Activated CD8-positive, alpha-beta memory T cell treated with anti-CD3 and anti-CD28 coated beads for 36 hours (primary cell): ENCODE data around the gene CFAP100. TPM values are rescaled to one million over a fixed set of nuclear protein-coding genes. Genes with fewer than 3 reads are reported as not detected.

Experiments
- CTCF ChIA-PET: fragments of 350-600 bp; sonication (Branson Sonifier 250); formaldehyde crosslinking; loops from one replicate; lab custom pipeline; 2021; ENCODE audit warnings: antibody characterized with exemption; lab: Charles Lee
- POLR2A ChIA-PET: fragments of 350-600 bp; sonication (Branson Sonifier 250); formaldehyde crosslinking; loops from one replicate; lab custom pipeline; 2021; ENCODE audit warnings: antibody characterized with exemption; lab: Charles Lee
- total RNA-seq, 2 experiments: library from RNA; stranded (reverse); gene quantifications; one replicate each; pipeline ENCODE4 v1.2.3, GENCODE V29; 2021

Gene CFAP100
- total RNA-seq, 2 experiments from 2014 or later, result not detected

DNA sequence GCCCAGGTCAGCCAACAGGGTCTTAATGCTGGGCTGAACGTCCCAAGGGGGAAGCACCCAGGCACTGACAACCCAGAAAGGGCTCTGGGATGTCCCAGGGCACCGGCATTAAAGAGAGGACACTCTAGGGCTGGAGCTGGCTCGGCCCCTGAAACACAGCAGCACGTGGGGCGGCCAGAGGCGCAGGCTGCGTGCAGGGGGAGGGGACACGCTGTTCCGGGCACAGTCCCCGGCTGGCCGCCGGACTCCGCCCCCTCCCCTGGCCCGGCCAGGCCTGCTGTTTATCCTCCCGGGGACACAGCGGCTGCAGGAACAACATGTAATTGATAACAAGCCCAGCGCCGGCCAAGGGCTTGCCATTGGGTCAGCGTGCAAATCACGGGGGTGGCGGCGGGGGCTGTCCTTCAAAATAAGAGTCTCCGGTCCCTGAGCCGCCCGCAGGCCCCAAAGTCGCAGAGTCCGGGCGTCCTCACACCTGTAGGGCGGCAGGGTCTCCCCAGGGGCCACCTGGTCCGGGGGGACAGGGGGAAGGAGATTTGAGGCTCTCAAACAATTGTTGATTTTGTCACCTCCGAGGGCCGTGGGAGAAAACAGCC lies 38.8 kb upstream of the CFAP100 start:
- ChIA-PET CTCF (no interaction called here), POLR2A (no interaction called here)

DNA sequence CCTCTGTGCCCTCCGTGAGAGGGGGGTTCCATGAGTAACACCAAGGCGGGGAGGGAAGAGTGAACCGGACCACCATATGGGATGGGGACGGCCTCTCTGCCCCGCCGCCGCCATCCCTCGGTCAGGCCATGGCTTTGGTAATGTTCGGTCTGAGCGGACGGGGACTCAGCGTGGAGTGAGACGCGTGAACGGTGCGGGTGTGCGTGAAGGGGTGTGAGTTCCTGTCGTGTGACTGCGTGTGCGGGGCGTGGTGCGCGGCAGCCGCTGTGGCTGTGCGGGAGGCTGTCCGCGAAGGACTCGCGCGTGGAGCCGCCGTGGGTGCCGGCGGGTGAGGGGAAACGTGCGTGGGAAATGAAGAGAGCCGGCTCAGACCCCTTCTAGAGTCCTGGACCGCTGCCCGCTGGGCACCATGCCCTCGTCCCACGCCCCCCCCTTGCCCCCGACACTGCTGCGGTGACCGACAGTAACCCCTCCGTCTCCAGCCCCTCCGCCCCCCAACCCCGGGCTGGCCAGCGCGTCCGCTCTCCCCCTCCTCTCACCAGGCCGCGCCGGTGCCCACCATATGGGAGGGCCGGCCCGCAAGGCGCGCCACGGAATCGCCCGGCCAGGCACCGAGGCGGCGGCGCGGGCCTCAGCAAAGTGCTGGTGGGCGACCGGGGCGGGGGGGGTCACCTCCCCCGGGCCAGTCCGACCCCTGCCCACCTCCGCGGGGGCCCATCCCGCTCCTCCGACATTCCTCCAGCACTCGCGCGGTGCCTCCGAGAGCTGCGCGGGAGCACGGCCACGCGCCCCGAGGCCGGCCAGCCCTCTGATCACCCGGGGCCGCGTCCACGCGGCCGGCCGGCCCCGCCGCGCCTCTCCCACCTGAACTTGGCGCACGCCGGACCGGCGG lies 38.1 kb upstream of the CFAP100 start:
- ChIA-PET CTCF (no interaction called here), POLR2A (no interaction called here)

DNA sequence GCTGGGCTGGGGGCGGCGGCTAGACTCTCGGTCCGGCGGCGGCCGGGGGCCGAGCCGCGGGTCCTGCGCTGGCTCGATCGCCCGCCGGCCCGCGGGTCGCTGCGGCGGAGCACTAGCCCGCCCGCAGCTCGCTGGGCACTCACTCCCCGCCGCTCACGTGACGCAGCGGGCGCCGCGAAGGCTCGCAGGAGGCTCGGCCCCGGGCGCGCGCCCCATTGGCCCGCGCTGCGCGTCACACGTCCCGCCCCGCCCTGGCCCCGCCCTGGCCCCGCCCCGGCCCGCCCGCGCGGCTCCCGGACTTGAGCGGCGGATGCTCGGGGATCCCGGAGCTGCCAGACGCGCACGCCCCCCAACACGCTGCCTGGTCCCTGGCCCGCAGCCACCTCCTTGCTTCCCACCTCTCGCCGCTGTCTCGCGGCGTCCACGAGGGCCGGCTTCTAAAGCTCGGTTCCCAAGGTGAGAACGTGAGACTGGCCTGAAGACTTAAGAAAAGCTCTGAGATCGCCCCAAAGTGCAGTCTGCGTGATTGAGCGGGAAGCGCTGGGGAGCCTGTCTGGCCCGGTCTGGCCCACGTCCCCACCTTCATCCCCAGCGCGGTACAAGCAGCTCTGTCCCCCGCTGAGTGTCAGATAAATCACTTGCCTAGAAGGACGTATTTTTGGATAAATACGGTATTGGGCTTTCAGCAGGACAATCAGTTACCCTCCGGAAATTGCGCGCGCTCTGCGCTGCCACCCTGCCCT lies 37.2 kb upstream of the CFAP100 start, which contains the start of gene KLF15:
KLF15 (minus strand) TSS at position 114 of the 743 bp plus-strand sequence. CDS start 4,486 bp downstream, outside the sequence.
- ChIA-PET CTCF (interaction anchor here (0.7 kb wide), 1 partner anchor 298 kb away, joined by 3 read pairs; no protein-coding TSS in a partner anchor), POLR2A (no interaction called here)

DNA sequence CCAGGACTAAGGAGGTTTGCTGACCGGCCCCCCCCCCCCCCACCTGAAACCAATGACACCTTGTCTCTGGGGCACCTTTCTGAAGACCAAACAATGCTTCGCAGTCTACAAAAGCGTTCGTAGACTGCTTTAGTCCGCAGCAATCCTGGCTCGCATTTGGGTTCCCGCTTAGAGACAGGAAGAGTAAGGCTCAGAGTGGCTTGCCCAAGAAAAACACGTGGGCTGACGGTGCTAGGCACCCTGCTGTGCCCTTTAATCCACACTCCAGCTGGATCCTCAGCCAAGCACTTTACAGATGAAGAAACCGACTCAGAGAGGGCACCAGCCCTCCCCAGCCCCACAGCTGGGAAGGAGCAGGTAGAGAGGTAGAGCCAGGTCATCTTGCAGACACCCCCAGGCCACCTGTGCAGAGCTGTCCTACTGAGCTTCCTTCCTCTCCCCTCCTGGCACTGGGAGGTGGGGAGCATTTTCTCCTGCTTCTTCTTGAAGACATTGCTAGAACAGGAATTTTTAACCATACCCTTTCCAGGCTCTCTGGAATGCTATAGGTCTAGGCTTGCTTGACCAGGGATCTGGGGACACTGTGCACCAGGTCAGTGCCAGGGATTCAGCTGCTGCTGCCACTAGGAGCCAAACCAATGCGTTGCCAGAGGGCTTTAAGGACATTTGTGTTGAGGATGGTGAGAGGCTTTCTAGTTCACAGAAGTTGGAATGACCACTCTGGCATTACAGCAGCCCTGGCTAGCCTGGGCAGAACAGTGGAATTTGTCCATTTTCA lies 36.5 kb upstream of the CFAP100 start:
- POLR2A ChIA-PET, result no interaction called here
- CTCF ChIA-PET, result interaction anchor here (0.6 to 0.7 kb wide), 2 partner anchors 299 to 932 kb away, joined by 3 read pairs; no protein-coding TSS in a partner anchor

DNA sequence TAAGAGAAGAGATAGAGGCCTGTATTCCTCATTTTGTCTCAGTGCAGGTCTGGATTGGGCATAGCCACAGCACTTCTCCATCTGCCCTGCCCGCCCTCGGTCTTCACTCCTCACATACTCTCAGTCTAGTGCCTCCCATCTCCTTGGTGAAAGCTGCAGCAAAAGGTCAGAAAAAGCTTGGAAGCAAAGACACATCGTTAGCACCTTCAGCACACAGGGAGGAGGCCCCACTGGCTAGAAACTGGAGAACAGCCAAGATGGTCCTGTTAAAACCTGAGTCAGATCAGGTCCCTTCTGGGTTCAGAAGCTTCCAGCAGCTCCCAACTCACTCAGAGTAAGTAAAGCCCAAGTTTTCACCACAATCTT lies 35.9 kb upstream of the CFAP100 start:
- CTCF ChIA-PET, result no interaction called here
- POLR2A ChIA-PET, result no interaction called here

DNA sequence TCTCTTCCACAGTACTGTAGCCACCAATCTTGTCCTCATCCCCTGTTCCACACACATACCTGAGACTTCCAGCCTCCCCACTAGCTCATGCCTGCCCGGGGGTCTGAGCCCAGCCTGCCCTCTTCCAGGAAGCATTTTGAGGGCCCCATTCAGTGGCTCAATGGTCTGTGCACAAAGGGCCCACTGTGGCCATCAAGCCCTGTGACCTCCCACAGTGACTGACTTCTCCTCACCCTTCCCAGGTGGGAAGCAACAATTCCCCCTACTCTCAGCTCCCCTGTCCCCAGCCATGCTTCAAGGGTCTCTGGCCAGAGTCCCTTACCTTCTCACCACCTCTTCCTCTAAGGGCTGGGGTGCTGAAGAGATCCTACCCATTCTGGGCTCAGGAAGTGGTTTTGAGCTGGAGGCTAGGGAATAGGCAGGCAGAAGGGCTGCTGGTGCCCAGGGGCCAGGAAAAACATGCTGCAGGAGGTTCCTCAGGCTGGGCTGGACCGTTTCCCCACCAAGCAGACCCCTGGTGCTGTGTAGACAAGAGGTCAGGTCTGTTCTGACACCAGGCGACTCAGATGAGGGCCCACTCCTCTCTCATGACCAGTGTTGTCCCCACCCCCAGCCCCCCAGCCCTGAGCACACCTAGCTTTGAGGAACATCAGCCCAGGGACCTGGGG lies 34.5 kb upstream of the CFAP100 start:
- ChIA-PET POLR2A (no interaction called here), CTCF (no interaction called here)

DNA sequence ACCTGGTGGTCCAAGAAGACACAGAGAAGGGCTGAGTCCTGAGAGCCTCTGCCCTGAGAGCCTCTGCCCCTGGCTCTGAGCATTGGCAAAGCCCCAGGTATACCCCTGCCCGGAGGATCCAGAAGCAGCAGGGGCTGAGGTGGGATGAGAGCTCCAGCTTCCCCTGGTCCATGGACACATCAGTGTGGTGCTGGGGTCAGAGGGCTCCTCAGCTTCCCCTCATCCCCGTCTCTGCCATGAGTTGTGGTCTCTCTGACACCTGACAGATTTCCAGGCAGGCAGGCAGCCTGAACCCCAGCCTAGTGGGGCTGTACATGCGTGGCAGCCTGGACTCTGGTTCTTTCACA lies 34.0 kb upstream of the CFAP100 start:
- ChIA-PET CTCF (no interaction called here), POLR2A (no interaction called here)

DNA sequence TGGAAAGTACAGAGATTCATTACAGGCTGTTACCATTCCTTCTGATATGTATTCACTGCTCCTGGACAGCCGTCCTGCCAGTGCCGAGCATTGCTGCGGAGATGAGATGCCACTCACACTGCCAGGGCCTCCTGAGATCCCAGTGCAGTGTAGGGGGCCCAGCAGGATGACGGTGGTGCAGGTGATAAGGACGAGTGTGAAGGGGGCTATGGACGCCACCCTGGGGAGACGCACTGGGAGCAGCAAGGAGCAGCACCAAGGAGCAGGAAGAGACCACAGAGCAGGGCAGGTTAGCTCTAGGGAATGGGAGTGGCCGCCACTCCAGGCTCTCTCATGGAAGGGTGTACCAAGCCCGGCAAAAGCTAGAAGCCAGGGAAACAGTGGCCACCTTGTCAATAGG lies 33.5 kb upstream of the CFAP100 start:
- CTCF ChIA-PET, result interaction anchor here (0.7 kb wide), 1 partner anchor 13 kb away, joined by 3 read pairs; no protein-coding TSS in a partner anchor
- POLR2A ChIA-PET, result no interaction called here

DNA sequence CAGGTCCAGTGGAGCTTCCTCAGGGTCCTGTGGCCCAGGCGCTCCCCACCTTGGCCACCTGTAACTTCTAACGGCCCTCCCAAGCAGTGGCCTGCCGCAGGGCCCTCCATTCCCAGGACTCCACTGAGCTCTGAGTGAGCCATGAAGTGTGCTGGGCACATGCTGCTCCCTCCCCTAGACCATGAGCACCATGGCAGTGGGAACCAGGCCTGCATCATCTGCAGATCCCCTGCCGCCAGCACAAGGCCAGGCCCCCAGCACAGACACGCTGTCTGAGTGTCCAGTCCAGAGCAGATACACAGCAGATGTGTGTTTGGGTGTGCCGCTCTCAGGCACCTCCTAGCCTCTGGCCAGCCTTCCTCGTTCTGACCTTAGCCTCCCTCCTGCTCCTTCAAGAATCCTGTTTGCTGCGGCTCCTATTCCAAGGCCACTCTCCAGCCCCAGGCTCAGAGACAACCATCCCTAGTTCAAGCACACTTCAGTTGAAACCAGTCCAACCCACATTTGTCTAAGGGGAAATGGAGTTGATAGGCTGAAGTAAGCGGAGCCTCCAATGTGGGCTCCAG lies 30.5 kb upstream of the CFAP100 start:
- ChIA-PET POLR2A (no interaction called here), CTCF (no interaction called here)

DNA sequence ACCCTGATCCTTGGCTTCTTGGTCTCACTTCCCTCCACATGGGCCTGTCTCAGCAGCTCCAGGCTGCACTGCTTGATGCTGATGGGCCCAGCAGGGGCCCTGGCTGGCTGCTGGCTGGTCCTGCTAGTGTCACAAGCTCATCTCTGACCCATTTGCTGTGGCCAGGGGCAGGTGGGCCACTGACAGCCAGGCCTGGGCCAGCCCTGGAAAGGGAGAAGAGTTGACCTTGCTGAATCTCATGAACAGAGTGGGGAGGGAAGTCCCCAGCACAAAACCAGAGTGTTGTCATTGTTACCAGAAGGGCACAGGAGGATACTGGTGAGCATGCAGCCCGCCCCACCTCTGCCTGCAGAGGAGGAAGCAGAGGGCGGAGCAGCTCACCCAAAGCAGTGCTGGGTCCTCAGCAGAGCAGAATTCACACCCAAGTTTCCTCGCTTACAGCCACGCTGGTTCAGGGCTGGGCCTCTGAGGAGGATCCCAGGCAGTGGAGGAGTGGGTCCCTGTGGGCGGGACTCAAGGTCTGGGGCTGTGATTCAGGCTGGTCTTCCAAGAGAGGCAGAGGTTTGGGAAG lies 29.9 kb upstream of the CFAP100 start:
- ChIA-PET POLR2A (no interaction called here), CTCF (no interaction called here)

DNA sequence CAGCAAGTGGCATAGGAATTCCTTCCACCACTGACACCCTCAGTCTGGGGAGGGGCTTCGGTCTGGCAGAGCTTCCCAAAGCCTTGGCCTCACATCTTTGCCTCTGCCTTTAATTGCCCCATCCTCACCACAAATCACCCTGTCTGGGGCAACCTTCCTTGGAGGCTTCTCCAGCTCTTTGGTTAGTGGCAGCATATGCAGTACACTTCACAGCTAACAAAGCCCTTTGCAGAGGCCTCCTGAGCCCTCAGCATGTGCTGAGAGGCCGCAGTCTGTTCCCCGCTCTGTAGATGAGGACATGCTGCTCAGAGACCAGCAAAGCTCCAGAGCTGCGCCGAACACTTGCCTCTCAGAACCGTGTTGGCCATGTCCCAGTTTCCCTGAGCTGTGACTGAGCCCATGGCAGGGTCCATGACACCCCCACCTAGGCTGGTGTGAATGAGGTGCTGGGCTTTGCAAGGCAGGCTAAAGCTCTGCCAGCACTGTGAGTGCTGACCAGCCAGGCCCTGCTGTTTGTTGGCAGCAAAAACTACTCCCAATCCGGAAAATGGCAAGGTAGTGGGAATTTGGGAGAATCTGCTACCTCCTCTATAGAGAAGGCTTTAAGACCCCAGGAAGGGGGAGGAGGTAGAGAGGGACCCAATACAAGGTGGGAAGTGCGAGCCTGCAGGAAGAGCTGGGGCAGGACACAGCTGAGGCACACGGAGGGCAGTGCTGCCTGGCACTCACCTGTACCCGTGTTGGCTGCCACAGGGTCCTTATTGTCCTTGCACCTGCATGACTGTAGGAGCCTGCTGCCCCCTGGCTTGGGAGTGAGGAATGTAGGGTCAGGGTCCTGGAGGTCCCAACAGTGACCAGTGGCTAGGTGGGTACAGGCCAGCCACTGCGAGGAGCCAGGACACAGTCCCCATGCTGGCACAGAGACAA lies 29.1 kb upstream of the CFAP100 start:
- POLR2A ChIA-PET, result no interaction called here
- CTCF ChIA-PET, result no interaction called here

DNA sequence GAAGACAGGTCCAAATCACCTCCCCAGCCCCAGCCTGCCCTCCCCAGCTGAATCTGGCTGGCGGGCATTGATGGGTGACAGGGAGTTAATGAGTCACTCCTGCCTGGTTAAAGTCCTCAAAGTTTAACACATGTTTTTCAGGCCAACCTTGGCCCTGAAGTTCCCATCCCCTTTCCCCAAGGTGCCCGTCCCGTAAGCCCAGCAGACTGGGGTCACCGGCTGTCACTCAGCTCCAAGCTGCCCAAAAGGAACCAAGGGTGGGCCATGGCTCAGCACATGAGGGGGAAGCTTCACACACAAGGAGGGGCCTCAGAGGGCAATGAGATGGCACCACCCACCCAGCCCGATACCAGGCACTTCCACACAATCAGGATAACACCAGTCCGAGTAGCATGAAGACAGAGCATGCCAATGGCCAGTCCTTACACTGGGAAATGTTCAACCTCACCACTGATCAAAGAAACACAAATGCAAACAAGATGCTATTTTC lies 27.3 kb upstream of the CFAP100 start:
- CTCF ChIA-PET, result no interaction called here
- POLR2A ChIA-PET, result no interaction called here

DNA sequence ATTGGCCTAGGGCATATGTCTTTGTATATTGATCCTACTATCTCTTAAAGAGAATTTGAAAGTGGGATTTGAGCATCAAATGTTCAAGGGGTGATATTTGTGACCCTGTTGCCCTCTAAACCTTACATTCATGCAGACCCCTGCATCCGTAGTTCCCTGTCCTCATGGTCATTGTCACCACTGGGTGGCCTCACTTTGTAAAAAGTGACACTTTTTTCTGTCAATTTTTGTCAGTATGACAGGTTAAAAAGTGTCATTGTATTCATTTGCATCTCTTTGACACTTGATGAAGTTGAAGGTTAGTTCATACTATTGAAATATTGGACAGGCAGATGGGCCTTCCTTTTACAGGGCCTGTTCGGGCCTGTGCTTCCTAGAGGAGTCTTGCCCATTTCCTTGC lies 25.2 kb upstream of the CFAP100 start:
- POLR2A ChIA-PET, result no interaction called here
- CTCF ChIA-PET, result no interaction called here

DNA sequence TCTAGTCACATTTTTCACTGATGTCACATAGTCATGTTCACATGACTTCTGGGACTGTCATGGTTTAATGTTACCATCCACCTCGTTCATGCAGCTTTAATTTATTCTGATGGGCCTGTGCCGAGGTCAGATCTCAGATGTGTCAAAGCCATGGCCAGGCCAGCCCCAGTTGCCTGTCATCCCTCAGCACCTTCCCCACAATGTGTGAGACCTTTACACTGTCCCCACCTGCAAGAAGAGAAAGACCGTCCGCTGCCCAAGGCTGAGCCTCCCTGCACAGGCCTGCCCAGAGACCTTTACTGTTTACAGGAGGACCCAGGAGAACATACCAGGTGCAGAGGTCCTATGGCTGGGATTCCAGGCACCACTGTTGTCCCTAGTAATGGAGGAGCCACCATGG lies 24.7 kb upstream of the CFAP100 start:
- ChIA-PET POLR2A (no interaction called here), CTCF (no interaction called here)

DNA sequence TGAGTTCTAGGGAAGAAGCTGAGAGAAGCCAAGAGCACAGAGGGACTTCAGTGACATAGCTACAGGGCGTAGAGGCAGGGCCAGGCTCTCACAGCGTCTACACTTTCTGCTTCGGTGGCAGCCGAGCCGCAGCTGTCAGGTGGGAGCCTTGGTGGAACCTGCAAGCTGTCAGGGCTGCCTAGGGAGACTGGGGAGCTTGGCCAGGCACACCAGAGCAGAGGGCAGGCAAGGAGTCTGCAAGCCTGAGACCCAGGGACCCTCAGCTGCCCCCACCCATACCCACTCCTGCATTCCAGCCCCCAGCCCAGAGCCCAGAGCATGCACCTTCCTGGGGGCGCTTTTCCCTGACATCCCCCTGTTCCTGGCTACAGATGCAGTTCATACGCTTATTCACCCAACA lies 24.1 kb upstream of the CFAP100 start:
- POLR2A ChIA-PET, result no interaction called here
- CTCF ChIA-PET, result no interaction called here

DNA sequence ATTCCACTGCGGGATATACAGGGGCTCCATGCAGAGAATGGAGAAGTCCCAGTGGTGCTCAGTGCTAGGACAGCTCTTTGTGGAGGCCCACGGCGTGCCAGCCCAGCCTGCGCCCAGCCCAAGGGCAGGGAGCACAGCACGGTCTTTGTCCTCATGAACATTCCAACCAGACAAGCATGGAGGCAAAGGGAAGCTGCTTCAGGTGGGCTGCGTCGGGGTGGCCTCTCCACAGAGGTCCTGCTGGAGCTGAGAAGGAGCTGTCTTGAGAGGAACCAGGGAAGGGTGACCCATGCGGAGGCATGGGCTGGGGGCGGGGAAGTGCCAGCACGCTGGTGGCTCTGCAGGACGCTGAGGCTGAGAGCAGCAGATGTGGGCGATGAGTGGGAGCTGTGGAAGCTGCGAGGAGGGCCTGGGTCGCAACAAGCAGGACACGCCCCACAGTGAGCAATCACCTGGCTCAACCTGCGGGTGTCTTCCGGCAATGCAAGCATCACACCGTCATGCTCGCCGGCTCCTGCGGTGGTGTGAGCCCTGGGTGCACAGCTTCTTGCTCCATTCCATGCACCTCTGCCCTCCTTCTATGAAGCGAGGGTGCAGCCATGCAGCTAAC lies 23.5 kb upstream of the CFAP100 start:
- ChIA-PET CTCF (no interaction called here), POLR2A (no interaction called here)
